ENCODE measurements around the gene RPRD1B.

RPRD1B gene

DNA sequence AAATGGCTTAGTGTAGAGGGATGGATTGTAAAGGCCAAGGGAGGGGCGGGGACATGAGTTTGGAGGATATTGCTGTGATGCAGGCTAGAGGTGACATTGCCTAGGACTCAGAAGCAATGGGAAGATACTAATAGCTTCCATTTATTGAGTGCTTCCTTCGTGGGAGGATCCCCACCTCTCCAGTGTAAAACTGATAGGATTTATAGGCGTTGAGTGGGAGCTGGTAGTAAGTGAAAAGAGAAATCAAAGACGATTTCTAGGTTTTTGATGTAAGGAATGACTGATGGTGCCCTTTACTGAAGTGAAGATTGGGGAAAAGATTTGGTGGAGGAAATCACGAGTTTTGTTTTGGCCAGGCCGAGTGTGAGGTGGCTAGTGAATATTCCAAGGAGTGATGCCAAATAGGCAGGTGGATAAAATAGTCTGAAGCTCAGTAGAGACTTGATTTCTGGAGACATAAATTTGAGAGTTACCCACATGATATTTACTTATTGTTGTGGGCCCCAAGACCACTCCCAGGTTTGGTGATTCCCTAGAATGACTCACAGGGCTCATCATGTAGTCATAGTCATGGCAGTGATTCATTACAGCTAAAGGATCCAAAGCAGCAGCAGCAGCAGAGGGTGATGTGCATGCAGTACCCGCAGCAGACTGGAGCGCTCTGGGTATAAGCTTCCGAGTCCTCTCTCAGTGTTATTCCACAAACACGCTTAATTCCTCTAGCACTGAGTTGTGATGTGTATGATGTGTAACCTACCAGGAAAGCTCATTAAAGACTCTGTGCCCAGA, 10.2 kb downstream of the RPRD1B start:
- DNase-seq (ENCODE audit: low spot score): peak; percentile 96
- peaks cover 92% of the 10 kb centered on the region for H3K36me3 ChIP-seq (ENCODE audit: low read depth)

DNA sequence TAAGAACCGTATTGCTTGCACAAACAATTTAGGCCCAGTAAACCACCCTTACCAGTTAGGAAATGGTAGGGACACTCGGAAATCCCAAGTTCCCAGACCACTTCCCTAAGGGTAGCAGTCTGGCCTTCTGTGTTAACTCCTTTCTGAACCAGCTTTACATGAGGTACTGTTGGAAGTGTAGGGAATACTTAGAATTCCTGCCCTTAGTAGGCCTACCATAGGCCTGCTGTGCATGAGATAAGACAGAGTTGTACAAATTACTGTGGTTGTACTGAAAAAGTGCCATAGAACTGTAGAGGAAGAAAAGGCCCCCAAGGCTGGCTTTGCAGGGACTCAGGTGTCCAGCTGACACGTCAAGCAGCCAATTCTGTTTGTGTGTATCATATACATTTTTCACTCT, 11.1 kb downstream of the RPRD1B start:
- Histone ChIP-seq H3K4me3 (ENCODE audit: severe bottlenecking) (no peak overlapping the region), H3K4me1 (ENCODE audit: insufficient read depth, poor library complexity, severe bottlenecking) (peaks cover 29% of the 10 kb centered on the region), H3K27me3 (ENCODE audit: insufficient read depth, poor library complexity, severe bottlenecking) (no peaks in the 10 kb centered on the region), H3K36me3 (ENCODE audit: low read depth) (peaks cover 90% of the 10 kb centered on the region), H3K9me3 (ENCODE audit: severe bottlenecking) (no peaks in the 10 kb centered on the region), H3K27ac (ENCODE audit: poor library complexity, severe bottlenecking) (peak overlapping the region; percentile 49)
- no peak for TF ChIP-seq CTCF (IDR thresholded peaks at IDR 0.05; ENCODE audit: poor library complexity, severe bottlenecking)
- DNase-seq (ENCODE audit: low spot score): no peak
- no peak for ATAC-seq (ENCODE audit: low read depth)

More for the DNA sequence above, 10.2 kb downstream of the RPRD1B start:
- Histone ChIP-seq H3K27me3 (ENCODE audit: insufficient read depth, poor library complexity, severe bottlenecking) (no peaks in the 10 kb centered on the region), H3K27ac (ENCODE audit: poor library complexity, severe bottlenecking) (peak overlapping the region; percentile 49), H3K9me3 (ENCODE audit: severe bottlenecking) (no peaks in the 10 kb centered on the region), H3K4me3 (ENCODE audit: severe bottlenecking) (no peak overlapping the region), H3K4me1 (ENCODE audit: insufficient read depth, poor library complexity, severe bottlenecking) (peaks cover 21% of the 10 kb centered on the region)
- peak; percentile 64 for TF ChIP-seq CTCF (IDR thresholded peaks at IDR 0.05; ENCODE audit: poor library complexity, severe bottlenecking)
- ATAC-seq (ENCODE audit: low read depth): peak; percentile 100

- no peak overlapping the region for H3K4me3 ChIP-seq (ENCODE audit: severe bottlenecking)
- no peak overlapping the region for H3K27ac ChIP-seq (ENCODE audit: poor library complexity, severe bottlenecking)
- no peaks in the 10 kb centered on the region for H3K27me3 ChIP-seq (ENCODE audit: insufficient read depth, poor library complexity, severe bottlenecking)
- TF ChIP-seq CTCF (IDR thresholded peaks at IDR 0.05; ENCODE audit: poor library complexity, severe bottlenecking): no peak
- H3K4me1 ChIP-seq (ENCODE audit: insufficient read depth, poor library complexity, severe bottlenecking): peaks cover 46% of the 10 kb centered on the region
- DNase-seq (ENCODE audit: low spot score) (no peak), ATAC-seq (ENCODE audit: low read depth) (no peak)
- peaks cover 88% of the 10 kb centered on the region for H3K36me3 ChIP-seq (ENCODE audit: low read depth)
- H3K9me3 ChIP-seq (ENCODE audit: severe bottlenecking): no peaks in the 10 kb centered on the region
Observed at GRCh38 chr20:38046572-38046971, 13.0 kb downstream of the RPRD1B start.

DNA sequence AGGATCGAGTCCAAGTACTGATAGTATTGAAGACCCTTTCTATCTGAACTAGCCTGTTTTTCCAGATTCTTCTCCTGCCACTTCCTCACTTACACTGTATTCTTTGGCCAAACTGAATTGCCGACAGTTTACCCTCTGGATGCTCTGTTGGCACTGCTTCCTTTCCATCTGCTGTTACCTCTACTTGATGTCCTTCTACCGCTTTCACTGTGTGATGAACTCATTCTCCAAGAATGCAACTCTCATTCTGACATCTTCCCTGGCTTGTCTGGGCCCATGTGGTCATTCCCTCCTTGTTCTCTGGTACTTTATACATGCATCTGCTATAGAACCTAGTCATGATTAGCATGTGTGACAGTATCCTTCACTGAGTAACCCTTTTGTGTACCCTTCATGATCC, 16.3 kb downstream of the RPRD1B start:
- no peaks in the 10 kb centered on the region for H3K27me3 ChIP-seq (ENCODE audit: insufficient read depth, poor library complexity, severe bottlenecking)
- peak; percentile 14 for TF ChIP-seq CTCF (IDR thresholded peaks at IDR 0.05; ENCODE audit: poor library complexity, severe bottlenecking)
- DNase-seq (ENCODE audit: low spot score) (peak; percentile 85), ATAC-seq (ENCODE audit: low read depth) (peak; percentile 98)
- no peak overlapping the region for H3K4me3 ChIP-seq (ENCODE audit: severe bottlenecking)
- H3K36me3 ChIP-seq (ENCODE audit: low read depth): peaks cover 83% of the 10 kb centered on the region
- H3K4me1 ChIP-seq (ENCODE audit: insufficient read depth, poor library complexity, severe bottlenecking): peaks cover 33% of the 10 kb centered on the region
- H3K27ac ChIP-seq (ENCODE audit: poor library complexity, severe bottlenecking): peak overlapping the region; percentile 81
- H3K9me3 ChIP-seq (ENCODE audit: severe bottlenecking): no peaks in the 10 kb centered on the region

DNA sequence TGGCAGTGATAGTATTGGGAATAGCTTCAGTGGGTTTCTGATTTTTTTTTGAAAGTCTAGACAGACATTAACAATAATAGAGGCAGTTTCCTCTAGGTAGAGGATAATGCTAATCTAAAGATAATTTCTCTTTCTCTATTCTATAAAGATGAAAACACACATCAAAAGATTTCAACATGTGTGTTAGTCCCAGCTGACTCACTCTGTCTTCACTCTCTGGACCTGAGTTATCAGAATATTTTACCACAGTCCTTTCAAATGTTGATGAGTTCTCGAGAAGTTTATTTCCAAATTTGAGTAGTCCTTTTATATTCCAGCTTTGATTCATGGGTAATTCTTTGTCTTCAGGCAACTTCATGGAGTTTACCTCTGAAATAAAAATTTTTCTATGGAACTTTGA, 17.1 kb downstream of the RPRD1B start:
- TF ChIP-seq CTCF (IDR thresholded peaks at IDR 0.05; ENCODE audit: poor library complexity, severe bottlenecking): no peak
- Histone ChIP-seq H3K4me3 (ENCODE audit: severe bottlenecking) (no peak overlapping the region), H3K4me1 (ENCODE audit: insufficient read depth, poor library complexity, severe bottlenecking) (peaks cover 33% of the 10 kb centered on the region), H3K36me3 (ENCODE audit: low read depth) (peaks cover 78% of the 10 kb centered on the region), H3K27me3 (ENCODE audit: insufficient read depth, poor library complexity, severe bottlenecking) (no peaks in the 10 kb centered on the region), H3K9me3 (ENCODE audit: severe bottlenecking) (no peaks in the 10 kb centered on the region), H3K27ac (ENCODE audit: poor library complexity, severe bottlenecking) (peak overlapping the region; percentile 81)
- ATAC-seq (ENCODE audit: low read depth): peak; percentile 24; the same call in 2 of the 3 replicates
- DNase-seq (ENCODE audit: low spot score): no peak

Data from RWPE2 (cell line).